NCI-H345 treated with DMSO at 0.1 percent for 48 hours (cell line): Measurements from ENCODE around the gene HMGCR.
"Not testable (repeated sequence)": the region's sequence is repeated elsewhere in the genome, so short reads cannot be mapped to it uniquely, and the experiment has no call there.

Source experiments
- DNase-seq: peaks from one replicate; lab custom pipeline; 2025; ENCODE audit not compliant: unreplicated experiment; lab: John Stamatoyannopoulos, UW

Gene HMGCR

DNA sequence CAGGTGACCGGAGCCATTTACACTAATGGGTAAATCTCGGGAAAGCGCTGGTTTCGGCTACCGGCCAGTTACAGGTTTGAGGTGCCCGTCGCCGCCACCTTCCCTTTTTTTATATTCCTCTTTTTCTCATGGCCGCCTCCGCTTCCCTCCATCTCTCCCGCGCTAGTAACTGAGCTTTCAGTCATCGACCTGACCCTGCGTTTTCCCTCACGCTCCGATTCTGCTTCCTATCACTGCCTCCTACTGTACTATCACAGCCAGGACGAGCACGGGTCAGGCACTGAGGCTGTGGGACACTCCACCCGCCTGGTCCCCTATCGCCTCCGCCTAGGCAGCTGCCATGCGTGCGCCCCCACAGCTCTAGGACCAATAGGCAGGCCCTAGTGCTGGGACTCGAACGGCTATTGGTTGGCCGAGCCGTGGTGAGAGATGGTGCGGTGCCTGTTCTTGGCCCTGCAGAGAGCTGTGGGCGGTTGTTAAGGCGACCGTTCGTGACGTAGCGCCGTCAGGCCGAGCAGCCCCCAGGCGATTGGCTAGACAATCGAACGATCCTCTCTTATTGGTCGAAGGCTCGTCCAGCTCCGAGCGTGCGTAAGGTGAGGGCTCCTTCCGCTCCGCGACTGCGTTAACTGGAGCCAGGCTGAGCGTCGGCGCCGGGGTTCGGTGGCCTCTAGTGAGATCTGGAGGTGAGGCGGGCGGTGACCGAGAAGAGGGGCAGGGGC is at the start of gene HMGCR:
TSS of gene HMGCR (plus strand) at position 606 of the 722 bp plus-strand sequence. CDS start 5,386 bp downstream, outside the sequence.
- peak; percentile 93 for DNase-seq

DNA sequence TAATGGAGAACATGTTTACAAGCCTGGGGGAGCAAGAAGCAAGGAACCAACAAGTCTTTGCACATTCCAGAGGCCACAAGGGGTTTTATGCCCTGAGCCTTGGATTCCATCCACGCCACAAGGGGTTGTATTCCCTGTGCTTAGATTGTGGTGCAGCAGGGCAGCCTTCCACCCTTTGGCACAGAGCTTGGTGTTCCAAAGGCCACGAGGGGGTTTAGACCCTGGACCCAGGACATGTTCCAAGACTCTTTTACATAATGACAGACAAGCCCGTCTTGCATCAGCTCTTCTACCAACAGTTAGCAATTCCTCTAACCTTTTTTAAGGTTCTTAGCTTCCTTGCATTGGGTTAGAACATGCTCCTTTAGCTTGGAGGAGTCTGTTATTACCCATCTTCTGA is 45.2 kb upstream of the HMGCR start:
- not testable (repeated sequence) for DNase-seq

DNA sequence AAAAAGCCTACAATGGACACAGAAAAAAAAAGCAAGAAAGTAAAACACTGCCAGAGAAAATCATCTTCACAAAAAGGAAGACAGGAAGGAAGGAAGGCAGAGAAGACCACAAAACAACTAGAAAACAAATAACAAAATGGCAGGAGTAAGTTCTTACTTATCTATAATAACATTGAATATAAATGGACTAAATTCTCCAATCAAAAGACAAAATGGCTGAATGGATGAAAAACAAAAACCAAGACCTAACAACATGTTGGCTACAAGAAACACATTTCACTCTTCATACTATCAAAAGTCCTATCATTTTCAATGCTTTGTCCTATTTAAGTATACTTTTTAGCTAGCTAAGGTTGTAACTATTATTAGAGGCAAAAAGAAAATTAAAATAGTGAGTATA is 36.9 kb upstream of the HMGCR start:
- DNase-seq: no peak

DNA sequence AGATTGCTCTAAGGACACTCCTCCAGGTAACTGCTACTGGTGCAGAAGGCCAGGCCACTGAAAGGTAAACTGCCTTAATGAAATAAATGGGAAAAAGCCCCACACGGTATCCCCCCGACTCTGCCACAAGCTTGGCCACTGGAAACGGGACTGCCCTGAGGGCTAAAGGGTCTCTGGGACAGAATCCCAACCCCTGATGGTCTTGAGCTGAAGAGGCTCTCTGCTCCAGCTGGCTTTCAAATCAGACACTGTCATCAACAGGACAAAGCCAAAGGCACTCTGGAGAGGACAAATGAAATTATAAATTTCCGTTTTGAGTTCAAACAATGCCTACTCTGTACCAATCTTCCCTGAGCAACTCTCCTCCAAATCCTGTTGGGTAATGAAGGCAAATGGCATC is 33.6 kb upstream of the HMGCR start:
- no peak for DNase-seq

DNA sequence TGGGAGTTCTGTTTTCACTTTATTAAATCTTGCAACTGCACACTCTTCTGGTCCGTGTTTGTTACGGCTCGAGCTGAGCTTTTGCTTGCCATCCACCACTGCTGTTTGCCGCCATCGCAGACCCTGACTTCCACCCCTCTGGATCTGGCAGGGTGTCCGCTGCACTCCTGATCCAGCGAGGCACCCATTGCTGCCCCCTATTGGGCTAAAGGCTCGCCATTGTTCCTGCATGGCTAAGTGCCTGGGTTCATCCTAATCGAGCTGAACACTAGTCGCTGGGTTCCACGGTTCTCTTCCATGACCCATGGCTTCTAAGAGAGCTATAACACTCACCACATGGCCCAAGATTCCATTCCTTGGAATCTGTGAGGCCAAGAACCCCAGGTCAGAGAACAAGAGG is 32.5 kb upstream of the HMGCR start:
- DNase-seq: not testable (repeated sequence)

DNA sequence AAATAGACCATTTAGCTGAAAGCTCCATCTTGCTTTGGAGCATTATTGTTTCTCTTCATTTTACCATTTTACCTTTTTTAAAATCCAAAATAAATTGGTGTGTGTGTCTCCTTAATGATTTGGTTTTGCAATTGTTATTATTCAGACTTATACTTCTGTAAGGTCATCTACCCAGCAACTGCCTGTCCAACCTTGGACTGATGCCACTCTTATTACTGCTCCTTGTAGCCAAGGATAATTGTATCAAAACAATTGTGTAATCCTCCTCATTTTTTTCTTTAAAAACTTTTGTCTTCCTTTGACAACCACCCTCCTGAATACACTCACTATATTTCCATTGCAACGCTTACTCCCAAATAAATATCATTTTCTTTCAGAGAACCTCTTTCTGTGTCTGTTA is 30.3 kb upstream of the HMGCR start:
- no peak for DNase-seq

DNA sequence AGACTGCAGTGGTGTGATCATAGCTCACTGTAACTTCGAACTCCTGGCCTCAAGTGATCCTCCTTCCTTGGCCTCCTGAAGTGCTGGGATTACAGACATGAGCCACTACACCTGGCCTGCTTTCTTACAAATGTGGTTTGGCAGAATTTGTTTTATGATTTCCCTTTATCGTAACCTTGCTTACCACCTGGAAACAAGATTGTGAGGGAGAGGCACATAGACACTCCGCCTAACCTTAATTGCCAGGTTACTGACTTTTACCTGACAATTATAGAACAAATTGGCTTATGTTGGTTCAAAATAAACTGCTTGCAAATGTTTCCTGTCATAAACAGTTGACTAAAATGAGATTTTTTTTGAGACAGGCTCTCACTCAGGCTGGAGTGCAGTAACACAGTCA is 26.8 kb upstream of the HMGCR start:
- DNase-seq: no peak

DNA sequence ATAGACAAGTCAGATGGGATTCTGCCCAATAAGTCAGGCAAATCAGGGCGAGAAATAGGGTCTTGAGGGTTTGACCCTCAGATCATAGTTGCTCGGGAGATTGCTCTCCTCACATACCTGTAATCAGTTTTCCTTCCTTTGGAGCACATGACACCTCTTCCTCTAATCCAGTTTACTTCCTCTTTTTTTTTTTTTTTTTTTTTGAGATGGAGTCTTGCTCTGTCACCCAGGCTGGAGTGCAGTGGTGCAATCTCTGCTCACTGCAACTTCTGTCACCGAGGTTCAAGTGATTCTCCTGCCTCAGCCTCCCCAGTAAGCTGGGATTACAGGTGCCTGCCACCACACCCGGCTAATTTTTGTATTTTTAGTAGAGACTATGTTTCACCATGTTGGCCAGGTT is 17.9 kb upstream of the HMGCR start:
- DNase-seq: not testable (repeated sequence)

DNA sequence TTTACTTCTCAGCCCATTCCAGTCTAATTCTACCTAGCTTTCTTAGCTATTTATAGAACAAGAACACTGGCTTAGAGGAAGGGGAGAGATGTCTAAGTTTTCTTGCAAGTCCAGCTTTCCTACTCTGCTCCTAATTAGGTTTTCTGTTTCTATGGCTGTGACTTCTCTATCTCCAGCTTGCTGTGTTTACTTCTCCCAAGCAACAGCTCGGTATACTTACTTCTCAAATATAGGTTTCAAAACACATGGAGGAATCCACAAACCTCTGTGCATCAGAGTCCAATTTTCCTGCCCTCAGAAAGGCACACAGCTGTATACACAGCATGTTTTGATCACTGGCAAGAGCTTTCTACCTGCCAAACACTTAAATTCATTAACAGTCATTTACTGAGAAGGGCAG is 17.4 kb upstream of the HMGCR start:
- no peak for DNase-seq

DNA sequence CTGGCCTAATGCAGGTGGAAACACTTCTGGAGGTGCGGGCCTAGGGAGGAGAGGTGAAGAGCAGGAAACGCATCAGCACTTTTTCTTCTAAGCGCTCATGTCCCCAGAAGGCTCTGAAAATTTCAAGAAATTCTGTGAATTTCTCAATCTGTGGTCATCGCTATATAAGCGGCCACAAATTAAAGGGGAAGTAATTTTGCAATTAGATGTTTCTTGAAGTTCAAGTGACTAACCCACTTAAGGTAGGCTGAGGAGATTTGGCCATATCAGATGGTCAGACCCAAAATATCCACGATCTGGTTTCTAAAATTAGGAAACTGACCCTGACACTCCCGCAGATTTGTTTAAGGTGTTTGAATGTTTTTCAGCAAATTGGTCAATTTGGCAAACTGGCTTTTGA is 16.6 kb upstream of the HMGCR start:
- DNase-seq: no peak

DNA sequence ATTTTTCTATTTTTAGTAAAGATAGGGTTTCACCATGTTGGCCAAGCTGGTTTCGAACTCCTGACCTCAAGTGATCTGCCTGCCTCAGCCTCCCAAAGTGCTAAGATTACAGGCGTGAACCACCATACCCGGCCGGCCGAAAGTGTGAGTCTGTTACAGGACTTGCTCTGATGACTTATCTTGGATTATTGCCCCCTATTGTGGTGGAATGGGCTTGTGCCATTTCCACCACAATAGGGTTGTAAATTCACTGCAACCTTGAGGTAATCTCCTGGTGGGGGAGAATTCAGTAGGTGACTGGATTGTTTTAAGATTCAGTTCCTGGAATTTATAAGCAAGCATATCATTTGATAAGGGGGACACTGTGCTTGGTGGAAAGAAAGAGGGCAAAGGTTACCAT is 15.0 kb upstream of the HMGCR start:
- no peak for DNase-seq

DNA sequence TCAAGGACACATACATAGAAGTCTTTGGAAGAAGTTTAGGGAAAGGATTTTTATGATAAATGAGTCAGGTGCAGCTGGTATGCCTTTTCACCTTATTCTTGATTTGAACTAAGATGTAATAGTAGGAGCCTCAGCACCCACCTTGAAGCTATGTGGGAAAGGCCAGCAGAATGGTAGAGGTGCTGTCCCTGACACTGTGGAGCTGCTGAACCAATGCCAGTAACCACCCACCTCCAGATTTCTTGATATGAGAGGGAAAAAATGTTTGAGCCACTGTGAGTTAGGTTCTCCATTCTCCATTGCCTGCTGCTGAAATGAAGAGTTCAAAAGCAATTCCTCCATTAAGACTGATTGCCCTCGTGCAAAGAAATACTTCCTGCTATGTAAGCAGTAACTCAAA is 12.2 kb upstream of the HMGCR start:
- DNase-seq: no peak

DNA sequence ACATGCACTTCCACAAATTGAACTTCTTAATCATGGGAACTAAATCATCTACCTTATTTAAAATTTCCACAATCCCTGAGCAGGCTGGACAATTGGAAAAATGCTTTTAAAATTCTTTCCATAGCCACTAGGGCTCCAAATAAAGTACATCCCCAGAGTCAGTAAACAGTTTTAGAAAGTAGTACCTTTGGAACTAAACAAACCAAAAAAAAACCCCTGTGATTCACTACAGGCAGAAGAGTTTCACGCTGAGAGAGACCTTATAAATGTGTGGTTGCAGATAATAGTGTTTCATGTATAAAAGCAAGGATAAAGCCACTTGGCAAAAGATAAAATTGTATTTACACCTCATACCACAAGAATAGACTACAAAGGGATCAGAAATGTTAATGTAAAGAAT is 11.8 kb upstream of the HMGCR start:
- no peak for DNase-seq

DNA sequence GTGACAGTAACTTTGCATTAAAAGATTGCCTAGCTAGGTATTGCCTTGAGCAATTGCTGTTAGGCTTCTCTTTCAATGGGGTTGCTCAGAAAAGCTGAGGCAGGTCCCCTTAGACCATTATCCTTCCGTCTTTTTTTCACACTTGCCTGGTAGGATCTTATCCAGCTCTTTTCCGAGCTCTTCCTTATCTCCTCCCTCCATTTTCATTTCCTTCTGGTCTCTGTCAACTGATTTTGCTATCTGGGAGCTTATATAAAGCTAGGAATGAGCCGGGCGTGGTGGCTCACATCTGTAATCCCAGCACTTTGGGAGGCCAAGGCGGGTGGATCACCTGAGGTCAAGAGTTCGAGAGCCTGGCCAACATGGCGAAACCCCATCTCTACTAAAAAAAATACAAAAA is 6.6 kb upstream of the HMGCR start:
- DNase-seq: no peak

DNA sequence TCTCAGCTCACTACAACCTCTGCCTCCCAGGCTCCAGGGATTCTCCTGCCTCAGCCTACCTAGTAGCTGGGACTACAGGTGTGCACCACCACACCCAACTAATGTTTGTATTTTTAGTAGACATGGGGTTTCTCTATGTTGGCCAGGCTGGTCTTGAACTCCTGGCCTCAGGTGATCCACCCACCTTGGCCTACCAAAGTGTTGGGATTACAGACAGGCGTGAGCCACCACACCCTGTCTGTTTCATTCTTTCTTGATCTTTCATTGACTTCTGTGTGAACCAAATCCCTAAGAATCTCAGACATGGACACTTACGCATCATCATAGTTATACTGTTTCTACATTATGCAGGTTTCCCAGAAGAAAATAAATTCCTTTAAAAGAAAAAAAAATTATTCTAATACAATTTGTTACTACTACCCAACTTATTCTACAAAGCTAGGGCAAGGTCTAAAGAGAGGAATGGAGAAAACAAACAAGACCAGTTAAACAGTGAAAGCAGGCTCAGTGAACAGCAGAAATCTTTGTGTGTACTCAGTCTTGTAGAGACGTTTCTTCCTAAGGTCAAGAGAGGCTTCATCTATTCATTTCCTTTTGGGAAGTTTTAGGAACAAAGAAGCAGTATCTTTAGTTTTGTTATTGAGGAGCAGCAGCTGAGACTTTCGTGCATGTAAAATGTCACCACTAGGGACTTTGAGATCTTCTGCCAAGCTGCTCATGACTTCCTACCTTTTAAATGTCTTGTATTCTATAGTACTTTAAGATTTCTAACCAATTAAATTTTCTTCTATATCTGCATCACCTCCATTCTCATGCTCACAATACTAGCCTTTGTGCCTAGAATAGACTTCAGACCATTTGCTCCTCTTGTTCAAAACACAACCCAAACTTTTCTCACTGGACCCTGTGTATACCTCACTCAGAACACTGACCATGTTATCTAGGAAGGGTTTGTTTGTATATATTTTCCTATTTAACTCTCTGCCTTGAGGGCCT is 5.6 kb upstream of the HMGCR start:
- DNase-seq: no peak

DNA sequence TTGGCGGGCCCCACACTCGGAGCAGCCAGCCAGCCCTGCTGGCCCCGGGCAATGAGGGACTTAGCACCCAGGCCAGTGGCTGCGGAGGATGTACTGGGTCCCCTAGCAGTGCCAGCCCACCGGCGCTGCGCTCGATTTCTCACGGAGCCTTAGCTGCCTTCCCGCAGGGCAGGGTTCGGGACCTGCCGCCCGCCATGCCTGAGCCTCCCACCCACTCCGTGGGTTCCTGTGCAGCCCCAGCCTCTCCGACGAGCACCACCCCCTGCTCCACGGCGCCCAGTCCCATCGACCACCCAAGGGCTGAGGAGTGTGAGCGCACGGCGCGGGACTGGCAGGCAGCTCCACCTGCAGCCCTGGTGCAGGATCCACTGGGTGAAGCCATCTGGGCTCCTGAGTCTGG is 3.3 kb upstream of the HMGCR start:
- DNase-seq: not testable (repeated sequence)

DNA sequence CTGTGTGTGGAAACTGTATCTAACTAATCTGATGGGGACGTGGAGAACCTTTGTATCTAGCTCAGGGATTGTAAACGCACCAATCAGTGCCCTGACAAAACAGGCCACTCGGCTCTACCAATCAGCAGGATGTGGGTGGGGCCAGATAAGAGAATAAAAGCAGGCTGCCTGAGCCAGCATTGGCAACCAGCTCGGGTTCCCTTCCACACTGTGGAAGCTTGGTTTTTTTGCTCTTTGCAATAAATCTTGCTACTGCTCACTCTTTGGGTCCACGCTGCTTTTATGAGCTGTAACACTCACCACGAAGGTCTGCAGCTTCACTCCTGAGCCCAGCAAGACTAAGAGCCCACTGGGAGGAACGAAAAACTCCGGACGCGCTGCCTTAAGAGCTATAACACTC is 2.6 kb upstream of the HMGCR start:
- not testable (repeated sequence) for DNase-seq

DNA sequence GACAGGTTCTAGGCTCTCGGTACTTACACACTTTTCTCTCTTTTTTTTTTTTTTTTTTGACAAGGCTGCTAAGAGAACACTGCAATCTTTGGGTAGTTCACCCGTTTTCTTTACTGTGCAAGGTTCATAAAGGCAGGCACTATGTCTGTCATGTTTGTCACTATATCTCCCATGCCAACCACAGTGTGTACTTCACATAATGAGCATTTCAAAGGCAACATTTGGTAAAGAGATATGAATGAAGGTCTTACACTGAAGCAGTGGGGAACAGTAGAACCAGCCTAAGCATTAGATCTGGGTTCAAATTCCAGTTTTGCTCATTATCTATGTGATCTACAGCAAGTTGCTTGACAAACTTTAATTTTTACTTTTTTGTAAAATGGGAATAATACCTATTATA is 1.5 kb upstream of the HMGCR start:
- DNase-seq: no peak

DNA sequence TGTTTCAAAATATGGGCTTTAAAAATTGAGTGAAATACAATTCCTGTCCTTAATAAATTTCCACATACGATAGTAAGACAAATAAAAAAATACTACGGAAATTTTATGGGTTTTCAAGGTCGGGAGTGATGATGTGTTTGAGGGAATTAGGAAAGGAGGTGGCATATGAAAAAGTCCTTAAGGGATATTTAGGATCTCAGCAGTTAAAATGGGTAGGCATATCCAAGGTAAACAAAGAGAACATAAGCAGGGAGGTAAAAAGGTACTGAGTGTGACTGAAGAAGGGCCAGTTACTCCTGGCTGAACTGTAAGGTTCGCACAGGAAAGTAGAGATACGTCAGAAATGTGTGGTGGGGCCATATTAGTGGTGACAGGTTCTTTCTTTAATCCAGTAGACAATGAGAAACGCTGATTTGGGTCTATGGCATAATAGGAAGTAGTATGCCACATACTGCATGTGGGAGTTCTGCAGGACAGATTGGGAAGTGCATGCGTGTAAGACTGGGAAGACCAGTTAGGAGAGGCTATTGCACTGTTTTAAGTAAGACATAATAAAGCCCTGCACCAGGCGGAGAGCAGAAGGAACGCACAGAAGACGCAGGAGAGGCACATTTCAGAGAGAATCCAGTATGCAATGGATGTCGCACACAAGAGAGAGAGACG is 937 bp upstream of the HMGCR start:
- peak; percentile 42 for DNase-seq

DNA sequence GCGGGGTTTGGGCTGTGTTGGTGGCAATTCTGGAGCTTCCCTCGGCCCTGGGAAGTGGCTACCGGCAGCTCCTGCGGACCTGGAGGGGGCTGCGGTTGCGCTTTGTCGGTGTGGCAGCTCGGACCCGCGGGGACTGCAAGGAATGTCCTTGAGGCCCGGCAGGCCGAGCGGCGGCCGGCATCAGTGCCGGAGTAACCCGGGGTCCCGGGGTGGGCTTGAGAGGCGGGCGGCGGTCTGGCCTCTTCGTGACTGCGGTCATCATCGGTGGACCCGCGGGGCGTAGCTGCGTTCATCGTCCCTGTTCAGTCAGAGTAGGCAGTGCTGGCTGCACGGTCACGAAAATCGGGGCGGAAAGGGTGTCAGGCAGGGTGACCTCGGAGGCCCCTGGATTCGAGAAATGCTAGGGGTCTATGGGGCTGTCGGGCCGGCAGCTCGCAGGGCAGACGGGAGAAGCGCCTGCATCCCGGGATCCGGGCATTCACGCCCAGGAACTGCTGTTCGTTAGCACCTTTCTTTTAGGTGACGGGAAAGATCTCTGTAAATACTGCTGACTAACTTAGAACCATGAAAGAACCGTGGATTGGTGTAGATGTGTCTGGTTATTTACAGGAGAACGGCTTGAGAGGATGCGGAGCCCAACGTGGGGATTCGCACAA is 474 bp downstream of the HMGCR start:
- DNase-seq: no peak

DNA sequence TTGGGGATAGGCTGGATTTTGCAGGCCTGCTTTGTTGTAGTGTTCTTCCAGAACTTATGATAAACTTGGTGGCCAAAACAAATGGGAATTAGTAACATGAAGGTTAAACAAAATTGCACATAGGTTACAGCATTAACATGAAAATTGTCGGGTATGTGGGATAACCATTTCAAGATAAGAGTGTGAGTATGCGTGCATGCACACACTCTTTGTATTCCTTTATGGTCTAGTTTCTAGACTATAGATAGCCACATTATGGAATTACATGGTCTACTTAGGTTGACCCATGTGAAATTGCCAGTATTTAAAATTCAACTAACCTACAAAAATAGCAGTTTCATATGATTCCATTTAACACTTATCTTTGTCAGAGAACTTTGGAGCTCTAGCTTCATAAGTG is 1.4 kb downstream of the HMGCR start:
- no peak for DNase-seq
